Breast epithelium (tissue), 4 donors: ENCODE data around the gene UBIAD1. TPM values are rescaled to one million over a fixed set of nuclear protein-coding genes. Genes with fewer than 3 reads are reported as not detected.

ENCODE experiments used
- DNase-seq, 2 donors: peaks; one replicate each; pipeline ENCODE4 v3.0.0-alpha.2; 2019; ENCODE audit warnings: low spot score in 2 of 2
- H3K27ac ChIP-seq, 2 donors: fragments of 200-600 bp; sonication (generic) in 1 of 2; one replicate each; pipeline ENCODE4 v1.5.1; 2016 to 2019; ENCODE audit warnings: mild to moderate bottlenecking in 1 of 2
- H3K27me3 ChIP-seq, 2 donors: fragments of 200-600 bp; sonication (generic) in 1 of 2; one replicate each; pipeline versions ENCODE4 v1.5.1 to v1.6.0; 2017 to 2019; ENCODE audit warnings: control low read depth in 1 of 2, mild to moderate bottlenecking in 1 of 2
- H3K36me3 ChIP-seq: fragments of 200-600 bp; one replicate; pipeline ENCODE4 v1.5.1; 2019
- H3K4me1 ChIP-seq, 2 donors: fragments of 200-600 bp; sonication (generic); one replicate each; pipeline ENCODE4 v1.5.1; 2016 to 2019; ENCODE audit warnings: control low read depth in 1 of 2
- H3K4me3 ChIP-seq, 3 donors: fragments of 200-600 bp; sonication (generic); 1 replicate in 2 of 3; 2 replicates in 1 of 3; pipeline ENCODE4 v1.5.1; 2016 to 2019; ENCODE audit warnings: mild to moderate bottlenecking in 3 of 3, moderate library complexity in 2 of 3
- H3K9me3 ChIP-seq, 2 donors: fragments of 200-600 bp; sonication (generic) in 1 of 2; one replicate each; pipeline ENCODE4 v1.5.1; 2016 to 2019; ENCODE audit warnings: control low read depth in 1 of 2
- POLR2A ChIP-seq: fragments of 450-650 bp; IDR thresholded peaks from one replicate; pipeline ENCODE4 v1.6.1; 2016; ENCODE audit warnings: antibody characterized with exemption, mild to moderate bottlenecking, moderate library complexity
- POLR2AphosphoS5 ChIP-seq, 3 donors: sonication (generic); formaldehyde crosslinking; IDR thresholded peaks; one replicate each; pipeline ENCODE4 v1.6.1; 2017; ENCODE audit warnings: antibody characterized with exemption in 3 of 3
- intact Hi-C: fragments of 100-400 bp; cut with DNase I; formaldehyde crosslinking; loops from one replicate; pipeline ENCODE4 v1.15.1; 2023; ENCODE audit warnings: low total_unique reads
- total RNA-seq, 3 donors: library from RNA; depleted of rRNA; stranded (reverse); fragments of >200 nt; gene quantifications; one replicate each; pipeline ENCODE4 v1.1.0, GENCODE V29; 2016
- TF ChIP-seq, protein P1 (sequence below), 3 donors: fragments of 450-650 bp; IDR thresholded peaks; one replicate each; pipeline ENCODE4 v1.5.1; 2016 to 2017; ENCODE audit warnings: antibody characterized with exemption in 3 of 3, mild to moderate bottlenecking in 3 of 3, moderate library complexity in 3 of 3

UBIAD1 gene, protein sequence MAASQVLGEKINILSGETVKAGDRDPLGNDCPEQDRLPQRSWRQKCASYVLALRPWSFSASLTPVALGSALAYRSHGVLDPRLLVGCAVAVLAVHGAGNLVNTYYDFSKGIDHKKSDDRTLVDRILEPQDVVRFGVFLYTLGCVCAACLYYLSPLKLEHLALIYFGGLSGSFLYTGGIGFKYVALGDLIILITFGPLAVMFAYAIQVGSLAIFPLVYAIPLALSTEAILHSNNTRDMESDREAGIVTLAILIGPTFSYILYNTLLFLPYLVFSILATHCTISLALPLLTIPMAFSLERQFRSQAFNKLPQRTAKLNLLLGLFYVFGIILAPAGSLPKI
- 10 to 100 TPM; 13.4 to 20.6 (median 16.4) TPM for total RNA-seq

DNA sequence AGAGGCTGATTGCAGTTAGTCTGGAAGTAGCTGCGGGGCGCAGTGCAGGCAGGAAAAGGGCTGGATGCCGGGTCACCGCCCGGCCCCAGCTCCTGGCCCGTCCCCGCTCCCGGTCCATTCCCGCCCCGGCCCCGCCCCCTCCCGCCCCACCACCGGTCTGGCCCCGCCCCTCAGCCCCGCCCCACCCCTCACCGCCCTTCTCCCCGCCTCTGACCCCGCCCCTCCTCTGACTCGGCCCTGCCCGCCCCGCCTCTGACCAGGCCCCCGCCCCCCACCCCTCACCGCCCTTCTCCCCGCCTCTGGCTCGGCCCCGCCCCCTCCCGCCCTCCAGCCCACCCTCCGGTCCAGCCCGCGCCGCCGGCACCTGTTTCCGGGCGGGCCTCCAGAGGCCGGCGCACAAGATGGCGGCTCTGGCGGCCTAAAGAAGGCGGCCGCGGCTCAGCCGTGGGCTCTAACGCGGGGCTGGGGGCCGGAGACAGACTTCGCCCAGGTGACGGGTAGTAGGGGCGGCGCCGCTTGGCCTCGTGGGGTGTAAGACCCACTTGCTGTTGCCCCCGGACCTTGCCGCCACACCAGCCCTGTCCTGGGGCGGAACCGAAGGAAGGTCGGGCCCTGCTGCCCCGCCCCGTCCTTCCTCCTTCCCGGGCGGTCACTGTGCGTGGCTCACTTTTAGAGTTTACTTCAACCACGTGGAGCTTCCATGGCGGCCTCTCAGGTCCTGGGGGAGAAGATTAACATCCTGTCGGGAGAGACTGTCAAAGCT, at the start of gene UBIAD1:
UBIAD1 (plus strand) TSS at position 367 of the 763 bp plus-strand sequence; CDS start at position 701, 334 bp downstream.
- Histone ChIP-seq H3K27ac (peak within 1 kb of the TSS; percentile 91 to 97), H3K27me3 (no peaks in the 10 kb centered on the region), H3K4me3 (peak within 1 kb of the TSS; percentile 70 to 93 (median 83)), H3K36me3 (no peaks in the 10 kb centered on the region), H3K4me1 (peaks cover 4 to 8% of the 10 kb centered on the region in 2 donors), H3K9me3 (no peaks in the 10 kb centered on the region)
- TF ChIP-seq POLR2A (no peak), POLR2AphosphoS5 (IDR thresholded peaks at IDR 0.05) (peak; percentile 52 to 67 (median 63))
- intact Hi-C loops = no loop called here
- DNase-seq = peak; percentile 68 to 83

GRCh38 chr1:11227106-11228077, 45.6 kb upstream of the UBIAD1 start:
- Histone ChIP-seq H3K27me3 (no peaks in the 10 kb centered on the region), H3K36me3 (peaks cover 9% of the 10 kb centered on the region), H3K9me3 (no peaks in the 10 kb centered on the region), H3K4me1 (no peaks in the 10 kb centered on the region), H3K4me3 (no peak overlapping the region), H3K27ac (no peak overlapping the region)
- TF ChIP-seq POLR2AphosphoS5 (IDR thresholded peaks at IDR 0.05) = no peak
- TF ChIP-seq POLR2A = no peak
- intact Hi-C loops = loop anchor here (5.0 kb wide), 1 partner anchor 50 kb away; no protein-coding TSS in a partner anchor
- DNase-seq = no peak

- no peak for DNase-seq
- no peak overlapping the region for H3K27ac ChIP-seq
- peaks cover 12% of the 10 kb centered on the region for H3K36me3 ChIP-seq
- TF ChIP-seq POLR2A = no peak
- TF ChIP-seq POLR2AphosphoS5 (IDR thresholded peaks at IDR 0.05) = no peak
- TF ChIP-seq, protein P1, sequence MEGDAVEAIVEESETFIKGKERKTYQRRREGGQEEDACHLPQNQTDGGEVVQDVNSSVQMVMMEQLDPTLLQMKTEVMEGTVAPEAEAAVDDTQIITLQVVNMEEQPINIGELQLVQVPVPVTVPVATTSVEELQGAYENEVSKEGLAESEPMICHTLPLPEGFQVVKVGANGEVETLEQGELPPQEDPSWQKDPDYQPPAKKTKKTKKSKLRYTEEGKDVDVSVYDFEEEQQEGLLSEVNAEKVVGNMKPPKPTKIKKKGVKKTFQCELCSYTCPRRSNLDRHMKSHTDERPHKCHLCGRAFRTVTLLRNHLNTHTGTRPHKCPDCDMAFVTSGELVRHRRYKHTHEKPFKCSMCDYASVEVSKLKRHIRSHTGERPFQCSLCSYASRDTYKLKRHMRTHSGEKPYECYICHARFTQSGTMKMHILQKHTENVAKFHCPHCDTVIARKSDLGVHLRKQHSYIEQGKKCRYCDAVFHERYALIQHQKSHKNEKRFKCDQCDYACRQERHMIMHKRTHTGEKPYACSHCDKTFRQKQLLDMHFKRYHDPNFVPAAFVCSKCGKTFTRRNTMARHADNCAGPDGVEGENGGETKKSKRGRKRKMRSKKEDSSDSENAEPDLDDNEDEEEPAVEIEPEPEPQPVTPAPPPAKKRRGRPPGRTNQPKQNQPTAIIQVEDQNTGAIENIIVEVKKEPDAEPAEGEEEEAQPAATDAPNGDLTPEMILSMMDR (IDR thresholded peaks at IDR 0.05) = no peak
- intact Hi-C loops = loop anchor here (5.0 kb wide), 1 partner anchor 52 kb away; no protein-coding TSS in a partner anchor
- H3K4me1 ChIP-seq = no peaks in the 10 kb centered on the region
- no peak overlapping the region for H3K4me3 ChIP-seq
- H3K27me3 ChIP-seq = no peaks in the 10 kb centered on the region
- no peaks in the 10 kb centered on the region for H3K9me3 ChIP-seq
These were observed 43.8 kb upstream of the UBIAD1 start for GRCh38 chr1:11229203-11229602.

DNA sequence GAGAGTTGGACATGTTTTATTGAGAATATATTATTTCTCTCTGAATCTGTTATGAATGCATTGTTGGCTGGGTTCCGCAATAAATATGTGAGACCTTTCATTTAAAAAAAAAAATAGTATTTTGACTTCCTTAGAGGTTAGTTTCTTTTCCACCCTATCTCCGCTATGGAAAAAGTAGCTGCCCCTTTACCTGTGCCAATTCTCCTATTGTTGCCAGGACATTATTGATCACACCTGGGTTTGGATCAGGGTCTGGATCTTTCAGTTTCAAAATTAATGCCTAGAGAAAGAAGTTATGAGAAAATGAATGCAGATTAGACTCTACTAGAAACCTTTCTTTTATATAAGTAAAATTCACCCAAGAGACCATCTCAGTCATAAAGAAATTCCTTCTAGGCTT, 39.8 kb upstream of the UBIAD1 start:
- Histone ChIP-seq H3K27ac (no peak overlapping the region), H3K4me3 (no peak overlapping the region), H3K4me1 (no peaks in the 10 kb centered on the region), H3K27me3 (no peaks in the 10 kb centered on the region), H3K36me3 (peaks cover 13% of the 10 kb centered on the region), H3K9me3 (no peaks in the 10 kb centered on the region)
- TF ChIP-seq, protein P1 (IDR thresholded peaks at IDR 0.05) = no peak
- TF ChIP-seq POLR2A (no peak), POLR2AphosphoS5 (IDR thresholded peaks at IDR 0.05) (no peak)
- intact Hi-C loops = no loop called here
- no peak for DNase-seq

- H3K4me1 ChIP-seq = no peaks in the 10 kb centered on the region
- intact Hi-C loops = no loop called here
- TF ChIP-seq, protein P1 (IDR thresholded peaks at IDR 0.05) = no peak
- no peak for TF ChIP-seq POLR2A
- TF ChIP-seq POLR2AphosphoS5 (IDR thresholded peaks at IDR 0.05) = no peak
- H3K27ac ChIP-seq = no peak overlapping the region
- H3K4me3 ChIP-seq = no peak overlapping the region
- no peaks in the 10 kb centered on the region for H3K27me3 ChIP-seq
- no peak for DNase-seq
- H3K9me3 ChIP-seq = no peaks in the 10 kb centered on the region
- H3K36me3 ChIP-seq = peaks cover 6% of the 10 kb centered on the region
These were observed 35.6 kb upstream of the UBIAD1 start for GRCh38 chr1:11237356-11237755.
